OCI-LY3 (cell line): ENCODE results near the gene UBL4A.
A peak's percentile ranks its signal among the peaks of the same experiment; 100 is the strongest.

Source experiments
- H2AFZ ChIP-seq: fragments of 200-600, 300-600 bp; shearing (Covaris generic); 2 replicates; pipeline ENCODE4 v1.6.0; 2014; ENCODE audit warnings: antibody characterized with exemption, low read depth, low read length
- H3K27ac ChIP-seq: fragments of 200-600, 300-600 bp; sonication (generic); 2 replicates; pipeline ENCODE4 v1.5.1; 2014; ENCODE audit warnings: mild to moderate bottlenecking, low read length, moderate library complexity, mixed read lengths
- H3K27me3 ChIP-seq: fragments of 200-600, 300-600 bp; sonication (generic); 2 replicates; pipeline ENCODE4 v1.6.1; 2014; ENCODE audit warnings: low read depth, low read length, mixed read lengths
- H3K36me3 ChIP-seq: fragments of 200-600, 300-600 bp; sonication (generic); replicated peaks from 2 replicates; pipeline ENCODE3; 2014; ENCODE audit warnings: low read depth, low read length, mixed read lengths
- H3K4me1 ChIP-seq: fragments of 300-600, 200-600 bp; sonication (generic); 2 replicates; pipeline ENCODE4 v1.6.1; 2014; ENCODE audit warnings: low read length, mixed read lengths
- H3K4me2 ChIP-seq: fragments of 200-600, 300-600 bp; sonication (generic); 2 replicates; pipeline ENCODE4 v1.6.1; 2014; ENCODE audit warnings: low read length, mixed read lengths
- H3K4me3 ChIP-seq: fragments of 300-600, 200-600 bp; sonication (generic); 2 replicates; pipeline ENCODE4 v1.5.1; 2014; ENCODE audit warnings: antibody characterized with exemption, mild to moderate bottlenecking, low read length, moderate library complexity
- H3K79me2 ChIP-seq: fragments of 300-600, 200-600 bp; shearing (Covaris generic); 2 replicates; pipeline ENCODE4 v1.6.1; 2014; ENCODE audit warnings: mild to moderate bottlenecking, low read length, mixed read lengths
- H3K9ac ChIP-seq: fragments of 300-600, 200-600 bp; shearing (Covaris generic); 2 replicates; pipeline ENCODE4 v1.6.0; 2014; ENCODE audit warnings: mild to moderate bottlenecking, low read length, moderate library complexity
- H3K9me3 ChIP-seq: fragments of 200-600, 300-600 bp; shearing (Covaris generic); 2 replicates; pipeline ENCODE4 v1.6.1; 2014; ENCODE audit warnings: low read length, mixed read lengths; ENCODE audit not compliant: insufficient read depth
- H4K20me1 ChIP-seq: fragments of 200-600, 300-600 bp; sonication (generic); 2 replicates; pipeline ENCODE4 v1.6.1; 2016; ENCODE audit warnings: low read length, mixed read lengths; ENCODE audit not compliant: insufficient read depth
- EZH2phosphoT487 ChIP-seq: fragments of 200-600 bp; shearing (Covaris generic); IDR thresholded peaks from 2 replicates; pipeline ENCODE4 v1.6.1; 2018; ENCODE audit warnings: antibody characterized with exemption, mixed run types, low read depth
- TF ChIP-seq, protein P1 (sequence below): fragments of 200-600, 300-600 bp; sonication (generic); IDR thresholded peaks from 2 replicates; pipeline ENCODE4 v1.5.1; 2014; ENCODE audit warnings: antibody characterized with exemption, low read length, low read depth

UBL4A gene

GRCh38 chrX:154481195-154481594 is 5.2 kb downstream of the UBL4A start:
- Histone ChIP-seq H4K20me1 (no peaks in the 10 kb centered on the region), H3K27me3 (no peaks in the 10 kb centered on the region), H2AFZ (no peak overlapping the region), H3K4me3 (peak overlapping the region; percentile 44; the same call in 1 of the 2 replicates), H3K79me2 (peaks cover 24% of the 10 kb centered on the region), H3K36me3 (peaks cover 19% of the 10 kb centered on the region), H3K4me2 (peak overlapping the region; percentile 46), H3K4me1 (peaks cover 28% of the 10 kb centered on the region), H3K9me3 (no peaks in the 10 kb centered on the region), H3K27ac (peak overlapping the region; percentile 71; the same call in 1 of the 2 replicates), H3K9ac (peak overlapping the region; percentile 47)
- TF ChIP-seq, protein P1, sequence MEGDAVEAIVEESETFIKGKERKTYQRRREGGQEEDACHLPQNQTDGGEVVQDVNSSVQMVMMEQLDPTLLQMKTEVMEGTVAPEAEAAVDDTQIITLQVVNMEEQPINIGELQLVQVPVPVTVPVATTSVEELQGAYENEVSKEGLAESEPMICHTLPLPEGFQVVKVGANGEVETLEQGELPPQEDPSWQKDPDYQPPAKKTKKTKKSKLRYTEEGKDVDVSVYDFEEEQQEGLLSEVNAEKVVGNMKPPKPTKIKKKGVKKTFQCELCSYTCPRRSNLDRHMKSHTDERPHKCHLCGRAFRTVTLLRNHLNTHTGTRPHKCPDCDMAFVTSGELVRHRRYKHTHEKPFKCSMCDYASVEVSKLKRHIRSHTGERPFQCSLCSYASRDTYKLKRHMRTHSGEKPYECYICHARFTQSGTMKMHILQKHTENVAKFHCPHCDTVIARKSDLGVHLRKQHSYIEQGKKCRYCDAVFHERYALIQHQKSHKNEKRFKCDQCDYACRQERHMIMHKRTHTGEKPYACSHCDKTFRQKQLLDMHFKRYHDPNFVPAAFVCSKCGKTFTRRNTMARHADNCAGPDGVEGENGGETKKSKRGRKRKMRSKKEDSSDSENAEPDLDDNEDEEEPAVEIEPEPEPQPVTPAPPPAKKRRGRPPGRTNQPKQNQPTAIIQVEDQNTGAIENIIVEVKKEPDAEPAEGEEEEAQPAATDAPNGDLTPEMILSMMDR, result no peak
- TF ChIP-seq EZH2phosphoT487, result no peak

GRCh38 chrX:154478728-154479622 is 7.4 kb downstream of the UBL4A start, which contains the start of gene LAGE3:
TSS of gene LAGE3 (minus strand) at chrX:154479281. CDS start at chrX:154478915, 366 bp downstream.
- peaks cover 4% of the 10 kb centered on the region for H3K36me3 ChIP-seq
- no peaks in the 10 kb centered on the region for H4K20me1 ChIP-seq
- H3K9me3 ChIP-seq, result no peaks in the 10 kb centered on the region
- peak within 1 kb of the TSS; percentile 95 for H3K4me3 ChIP-seq
- no peaks in the 10 kb centered on the region for H3K27me3 ChIP-seq
- H3K79me2 ChIP-seq, result 0 out of 2 replicates have a peak, but pooled peaks cover 2% of the 10 kb centered on the region
- H2AFZ ChIP-seq, result peak within 1 kb of the TSS; percentile 87; the same call in 1 of the 2 replicates
- peak within 1 kb of the TSS; percentile 83 for H3K9ac ChIP-seq
- TF ChIP-seq, protein P1, result no peak
- no peak for TF ChIP-seq EZH2phosphoT487
- H3K4me1 ChIP-seq, result peaks cover 24% of the 10 kb centered on the region
- H3K27ac ChIP-seq, result peak within 1 kb of the TSS; percentile 87
- H3K4me2 ChIP-seq, result peak within 1 kb of the TSS; percentile 99

DNA sequence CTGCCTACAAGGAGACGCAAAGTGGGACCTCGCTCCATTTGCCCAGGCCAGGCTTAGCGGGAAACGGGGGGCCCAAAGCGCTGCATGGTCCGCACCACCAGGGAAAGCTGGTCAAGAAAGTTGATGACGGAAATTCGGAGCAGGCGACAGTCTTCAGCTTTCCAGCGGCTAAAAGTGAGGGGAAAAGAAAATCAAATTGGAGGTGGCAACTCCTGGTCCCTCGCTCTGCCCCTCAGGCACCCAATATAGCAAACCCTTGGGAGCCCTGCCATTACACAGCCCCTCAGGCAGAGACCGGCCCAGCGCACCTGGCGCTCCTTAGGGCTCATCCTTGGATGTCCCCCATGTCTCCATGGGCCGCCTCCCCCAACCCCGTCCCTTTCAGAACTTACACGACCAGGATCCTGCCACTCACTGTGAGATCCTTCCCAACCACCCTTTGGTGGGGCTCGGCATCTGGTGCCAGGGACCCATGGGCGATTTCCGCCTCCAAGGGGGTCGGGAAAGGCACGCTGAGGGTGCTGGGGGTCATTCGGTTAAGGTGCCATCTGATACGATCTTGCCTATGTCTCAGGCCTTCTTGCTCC is 8.4 kb downstream of the UBL4A start:
- Histone ChIP-seq H3K4me2 (peak overlapping the region; percentile 99), H3K9me3 (no peaks in the 10 kb centered on the region), H3K79me2 (0 out of 2 replicates have a peak, but pooled peaks cover 2% of the 10 kb centered on the region), H2AFZ (no peak overlapping the region), H4K20me1 (no peaks in the 10 kb centered on the region), H3K27ac (no peak overlapping the region), H3K4me1 (peaks cover 24% of the 10 kb centered on the region), H3K36me3 (peaks cover 3% of the 10 kb centered on the region), H3K27me3 (no peaks in the 10 kb centered on the region), H3K4me3 (peak overlapping the region; percentile 95), H3K9ac (peak overlapping the region; percentile 83)
- TF ChIP-seq, protein P1, result no peak
- no peak for TF ChIP-seq EZH2phosphoT487

DNA sequence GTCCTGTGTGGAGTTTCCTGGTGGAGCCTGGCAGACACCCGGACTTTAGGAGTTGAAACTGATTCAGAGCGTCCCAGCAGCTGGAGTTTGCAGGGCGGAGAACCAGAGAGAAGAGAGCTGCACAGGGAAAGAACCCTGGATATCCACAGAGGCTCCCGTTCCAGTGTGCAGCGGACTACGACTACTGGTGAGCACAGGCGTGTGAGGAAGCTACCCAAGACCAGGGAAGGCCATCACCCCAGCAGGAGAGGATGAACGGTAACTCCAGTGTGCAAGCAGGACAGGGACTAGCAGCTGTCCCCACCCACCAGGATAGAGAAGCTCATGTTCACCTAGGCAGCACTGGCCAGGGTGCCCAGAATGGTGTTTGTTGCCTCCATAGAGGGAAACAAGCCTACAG is 9.6 kb downstream of the UBL4A start:
- Histone ChIP-seq H3K27ac (no peak overlapping the region), H3K4me2 (no peak overlapping the region), H3K36me3 (peaks cover 3% of the 10 kb centered on the region), H3K4me3 (no peak overlapping the region), H3K9me3 (no peaks in the 10 kb centered on the region), H3K27me3 (no peaks in the 10 kb centered on the region), H3K4me1 (peaks cover 18% of the 10 kb centered on the region), H4K20me1 (no peaks in the 10 kb centered on the region), H3K79me2 (0 out of 2 replicates have a peak, but pooled peaks cover 2% of the 10 kb centered on the region), H2AFZ (no peak overlapping the region), H3K9ac (no peak overlapping the region)
- no peak for TF ChIP-seq EZH2phosphoT487
- TF ChIP-seq, protein P1, result no peak
